GM21390 (cell line): ENCODE results near the gene STMN3.

Experiments
- ATAC-seq: cut with Tn5 transposase; IDR thresholded peaks from one replicate; pipeline ENCODE4 v1.9.1; 2021; ENCODE audit not compliant: unreplicated experiment

Gene STMN3

DNA sequence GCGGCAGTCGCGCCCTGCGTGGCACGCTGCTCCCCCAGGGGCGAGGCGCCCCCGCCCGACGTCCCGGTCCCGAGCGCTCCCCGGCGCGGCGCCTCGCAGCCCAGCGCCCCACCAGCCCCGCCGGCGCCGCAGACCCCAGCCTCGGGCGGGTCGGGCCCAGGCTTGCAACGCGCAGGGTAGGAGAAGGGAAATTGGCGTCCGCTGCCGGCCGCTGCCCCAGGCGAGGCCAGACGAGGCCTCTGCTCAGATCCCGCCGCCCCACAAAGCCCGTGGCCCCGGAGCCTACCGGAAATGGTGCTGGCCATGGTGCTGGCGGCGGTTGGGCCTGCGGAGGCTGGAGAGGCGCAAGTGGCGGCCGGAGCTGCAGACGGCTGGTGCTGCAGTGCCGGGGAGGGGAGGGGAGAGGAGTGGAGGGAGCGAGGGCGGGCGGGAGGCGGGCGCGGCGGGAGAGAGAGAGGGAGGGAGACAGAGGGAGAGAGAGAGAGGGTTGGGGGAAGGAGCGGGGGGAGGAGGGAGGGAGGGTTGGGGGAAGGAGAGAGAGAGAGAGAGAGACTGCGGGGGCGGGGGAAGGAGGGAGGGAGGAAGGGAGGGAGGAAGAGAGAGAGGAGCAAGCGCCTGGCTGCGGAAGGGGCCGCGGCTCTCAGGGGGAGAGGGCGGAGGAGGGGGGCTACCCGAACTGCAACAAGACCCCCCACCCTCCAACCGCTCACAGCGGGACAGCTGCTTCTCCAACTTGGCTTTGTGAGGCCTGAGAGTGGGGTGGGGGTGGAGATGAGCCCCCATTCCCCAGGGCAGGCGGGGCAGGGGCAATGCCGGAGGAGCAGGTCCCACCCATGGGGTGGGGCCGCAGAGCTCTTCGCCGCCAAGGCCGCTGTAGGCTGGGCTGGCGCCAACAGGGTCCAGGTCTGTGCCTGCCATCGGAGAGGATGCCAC is at the start of gene STMN3:
Gene STMN3 (minus strand): TSS at position 384 of the 933 bp plus-strand sequence. CDS start 79 bp downstream, at position 305.
- no peak for ATAC-seq

DNA sequence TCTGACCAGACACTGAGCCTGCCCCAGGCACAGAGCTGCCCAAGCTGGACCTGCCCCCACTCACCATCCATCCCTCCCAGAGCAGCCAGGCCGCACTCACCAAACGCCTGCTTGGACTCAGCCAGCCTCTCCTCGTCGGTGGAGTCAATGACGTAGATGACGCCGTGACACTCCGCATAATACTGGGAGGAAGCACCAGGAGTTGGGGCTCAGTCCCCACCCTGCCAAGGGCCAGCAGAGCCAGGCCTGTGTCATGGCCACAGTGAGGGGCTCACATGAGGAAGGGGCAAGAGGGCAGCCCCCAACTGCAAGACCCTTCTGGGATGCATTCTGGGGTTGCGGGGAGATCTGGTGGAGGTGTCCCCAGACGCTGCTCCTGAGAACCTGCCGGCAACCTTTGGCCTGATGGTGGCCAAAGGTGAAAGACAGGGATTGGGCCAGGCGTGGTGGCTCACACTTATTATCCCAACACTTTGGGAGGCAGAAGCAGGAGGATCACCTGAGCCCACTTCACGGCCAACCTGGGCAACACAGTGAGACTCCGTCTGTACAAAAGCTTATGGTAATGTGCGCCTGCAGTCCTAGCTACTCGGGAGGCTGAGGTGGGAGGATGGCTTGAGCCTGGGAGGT is 48.9 kb upstream of the STMN3 start:
- ATAC-seq = no peak

DNA sequence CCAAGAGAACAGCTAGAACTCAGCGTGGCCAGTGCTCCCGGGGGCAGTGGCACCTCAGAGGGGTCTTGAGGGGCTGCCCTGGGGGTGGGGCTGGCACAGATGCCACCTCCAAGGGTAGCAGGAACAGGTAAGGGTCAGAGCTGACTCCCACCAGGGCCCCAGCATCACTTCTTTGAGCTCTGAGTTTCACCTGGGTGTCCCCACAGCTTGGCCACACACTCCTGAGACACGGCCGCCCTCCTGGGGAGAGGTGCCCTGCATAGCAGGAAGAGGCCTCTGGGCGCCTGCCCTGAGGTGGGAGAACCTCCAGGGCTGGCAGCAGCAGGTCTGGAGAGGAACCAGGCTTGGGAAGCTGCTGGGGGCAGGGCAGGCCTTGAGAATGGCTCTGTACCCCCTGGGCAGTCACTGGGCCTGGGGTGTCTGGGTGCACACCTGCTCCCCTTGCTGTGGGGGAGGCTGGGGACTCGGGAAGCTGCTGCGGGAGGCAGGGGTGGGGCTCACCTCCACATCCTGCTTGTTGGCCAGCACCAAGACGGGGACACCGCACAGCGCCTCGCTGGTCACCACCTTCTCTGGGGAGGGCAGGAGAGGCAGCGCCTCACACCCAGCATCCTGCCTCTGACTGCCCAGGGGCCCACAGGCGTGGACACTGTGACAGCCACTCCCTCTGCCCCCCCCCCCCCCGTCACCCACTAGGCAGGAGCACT is 48.3 kb upstream of the STMN3 start:
- ATAC-seq = no peak

DNA sequence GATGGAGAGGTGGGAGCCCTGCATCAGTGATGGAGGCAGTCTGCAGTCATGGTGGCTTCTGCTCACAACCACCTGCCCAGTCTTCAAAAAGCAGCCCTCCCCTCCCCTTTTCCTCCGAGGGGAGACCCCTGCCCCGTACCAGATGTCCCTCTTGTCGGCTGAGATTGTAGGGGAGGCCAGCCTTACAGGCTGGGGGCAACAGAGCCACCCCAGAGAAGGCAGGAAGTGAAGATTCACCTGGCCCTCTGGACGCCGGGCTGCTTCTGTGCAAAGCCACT is 47.8 kb upstream of the STMN3 start:
- ATAC-seq = no peak

DNA sequence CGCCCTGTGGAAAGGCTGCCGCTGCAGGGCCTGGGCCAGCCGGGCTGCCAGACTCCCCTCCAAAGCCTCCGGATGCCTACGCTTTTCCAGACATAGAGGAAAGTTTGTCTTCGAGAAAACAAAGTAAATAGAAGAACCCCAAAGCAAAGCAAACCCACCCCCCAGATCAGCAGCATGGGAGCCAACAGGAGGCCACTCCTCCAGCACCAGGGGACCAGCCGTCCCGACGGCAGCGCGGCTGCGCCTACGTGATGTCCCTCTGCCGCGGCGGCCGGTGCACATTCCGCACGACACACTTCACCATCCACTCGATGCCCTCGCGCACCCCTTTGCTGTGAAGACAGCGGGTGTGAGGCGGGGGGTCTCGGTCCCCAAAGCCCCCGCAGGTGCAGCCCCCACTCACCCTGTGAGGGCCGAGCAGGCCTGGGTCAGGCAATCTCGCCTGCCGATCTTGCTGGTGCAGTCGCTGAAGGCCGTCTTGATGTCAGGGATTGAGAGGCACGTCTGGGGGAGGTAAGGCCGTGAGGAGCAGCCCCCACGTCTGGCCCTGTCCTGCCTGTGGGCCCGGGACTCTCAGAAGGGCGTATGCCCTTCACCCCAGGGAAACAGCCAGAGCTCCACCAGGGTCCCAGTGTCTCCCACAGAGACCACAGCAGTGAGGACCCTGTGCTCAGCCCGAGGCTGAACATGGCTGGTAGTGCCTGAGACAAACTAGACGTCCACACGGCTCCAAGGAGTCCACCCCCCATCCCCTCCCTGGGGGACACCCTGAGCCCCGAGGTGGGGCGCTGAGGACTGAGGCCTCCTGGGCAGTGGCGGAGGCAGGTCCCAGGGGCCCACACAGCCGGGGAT is 47.2 kb upstream of the STMN3 start:
- ATAC-seq = no peak

DNA sequence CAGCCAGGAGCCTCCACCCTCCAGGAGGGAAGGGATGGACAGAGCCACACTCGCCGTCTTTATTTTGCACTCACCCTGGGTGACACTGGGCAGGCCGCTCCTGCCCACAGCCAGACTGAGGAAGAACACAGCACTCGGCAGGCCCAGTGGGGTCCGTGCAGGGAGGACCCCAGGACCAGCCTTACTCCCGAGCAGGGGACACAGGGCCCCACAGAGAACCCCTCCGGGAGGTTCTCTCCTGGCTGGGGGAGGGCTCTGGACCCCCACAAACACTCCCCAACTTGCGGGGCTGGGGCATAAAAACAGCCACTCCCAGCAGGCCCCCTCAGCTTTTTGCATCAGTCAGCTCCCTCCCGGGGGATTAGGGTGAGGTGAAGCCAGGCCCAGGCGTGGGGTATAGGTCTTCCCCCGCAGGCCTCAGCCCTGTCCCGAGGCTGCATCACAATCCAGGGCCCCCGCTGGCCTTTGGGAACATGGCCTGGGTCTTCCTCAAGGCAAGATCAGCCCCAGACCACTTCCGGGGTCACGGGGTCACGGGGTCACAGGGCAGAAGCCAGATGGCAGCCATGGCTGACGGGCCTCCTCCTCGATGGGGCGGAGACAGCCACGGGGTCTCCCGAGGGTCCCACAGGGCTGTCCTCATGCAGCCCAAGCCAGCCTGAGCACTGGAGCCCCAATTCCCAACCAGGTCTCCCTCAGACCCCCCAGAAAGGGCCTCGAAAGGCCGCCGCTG is 46.4 kb upstream of the STMN3 start:
- no peak for ATAC-seq

DNA sequence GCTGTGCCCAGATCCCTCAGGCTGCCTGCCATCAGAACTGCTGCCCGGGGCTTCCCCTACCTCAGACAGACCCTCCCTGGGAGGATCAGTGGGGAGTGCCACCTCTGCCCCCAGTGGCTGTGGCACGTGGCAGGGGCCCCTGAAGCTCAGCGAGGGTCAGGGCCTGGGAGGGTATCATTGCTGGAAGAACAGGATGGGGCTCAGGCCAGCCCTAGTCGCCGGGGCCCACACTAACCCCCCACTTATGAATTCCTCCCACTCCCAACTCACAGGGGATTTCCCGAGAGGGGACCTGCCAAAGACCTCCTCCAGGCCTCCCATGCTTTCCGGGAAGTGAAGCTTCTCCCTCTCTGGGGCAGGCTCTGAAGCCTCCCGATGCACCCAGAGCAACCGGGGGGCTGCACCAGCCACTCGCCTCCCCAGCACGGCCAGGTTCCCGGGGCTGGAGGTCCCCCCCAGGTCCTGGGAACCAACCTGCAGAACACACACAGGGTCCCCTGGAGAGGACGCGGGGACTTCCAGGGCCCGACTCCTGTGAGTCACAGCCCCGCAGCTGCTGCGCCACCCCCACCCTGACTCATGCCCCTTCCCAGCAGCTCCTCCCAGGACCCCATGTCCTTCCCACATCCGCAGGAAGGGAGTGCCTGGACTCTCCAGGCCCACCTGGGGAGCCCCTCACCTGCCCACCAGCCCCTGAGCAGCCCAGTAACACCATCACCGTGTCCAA is 45.7 kb upstream of the STMN3 start:
- no peak for ATAC-seq

DNA sequence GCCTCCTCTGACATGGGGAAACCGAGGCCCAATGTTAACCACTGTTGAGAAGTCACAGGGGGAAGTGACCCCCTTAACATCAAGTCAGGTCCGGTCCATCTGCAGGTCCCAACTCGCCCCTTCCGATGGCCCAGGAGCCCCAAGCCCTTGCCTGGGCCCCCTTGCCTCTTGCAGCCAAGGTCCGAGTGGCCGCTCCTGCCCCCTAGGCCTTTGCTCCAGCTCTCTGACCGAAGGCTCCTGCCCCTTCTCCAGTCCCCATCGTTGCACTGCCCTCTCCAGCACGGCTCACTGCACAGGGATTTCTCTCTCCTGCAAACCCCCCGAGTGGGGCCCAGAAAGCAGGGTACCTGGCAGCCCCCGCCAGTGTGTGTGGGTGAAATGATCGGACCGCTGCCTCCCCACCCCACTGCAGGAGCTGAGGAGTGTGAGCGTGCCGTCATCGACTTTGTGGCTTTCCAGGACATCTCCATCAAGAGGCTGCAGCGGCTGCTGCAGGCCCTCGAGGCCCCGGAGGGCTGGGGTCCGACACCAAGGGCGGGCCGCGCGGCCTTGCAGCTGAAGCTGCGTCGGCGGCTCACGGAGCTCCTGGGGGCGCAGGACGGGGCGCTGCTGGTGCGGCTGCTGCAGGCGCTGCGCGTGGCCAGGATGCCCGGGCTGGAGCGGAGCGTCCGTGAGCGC is 44.8 kb upstream of the STMN3 start:
- ATAC-seq = no peak

DNA sequence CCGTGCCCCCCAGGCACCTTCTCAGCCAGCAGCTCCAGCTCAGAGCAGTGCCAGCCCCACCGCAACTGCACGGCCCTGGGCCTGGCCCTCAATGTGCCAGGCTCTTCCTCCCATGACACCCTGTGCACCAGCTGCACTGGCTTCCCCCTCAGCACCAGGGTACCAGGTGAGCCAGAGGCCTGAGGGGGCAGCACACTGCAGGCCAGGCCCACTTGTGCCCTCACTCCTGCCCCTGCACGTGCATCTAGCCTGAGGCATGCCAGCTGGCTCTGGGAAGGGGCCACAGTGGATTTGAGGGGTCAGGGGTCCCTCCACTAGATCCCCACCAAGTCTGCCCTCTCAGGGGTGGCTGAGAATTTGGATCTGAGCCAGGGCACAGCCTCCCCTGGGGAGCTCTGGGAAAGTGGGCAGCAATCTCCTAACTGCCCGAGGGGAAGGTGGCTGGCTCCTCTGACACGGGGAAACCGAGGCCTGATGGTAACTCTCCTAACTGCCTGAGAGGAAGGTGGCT is 44.2 kb upstream of the STMN3 start:
- ATAC-seq = no peak

DNA sequence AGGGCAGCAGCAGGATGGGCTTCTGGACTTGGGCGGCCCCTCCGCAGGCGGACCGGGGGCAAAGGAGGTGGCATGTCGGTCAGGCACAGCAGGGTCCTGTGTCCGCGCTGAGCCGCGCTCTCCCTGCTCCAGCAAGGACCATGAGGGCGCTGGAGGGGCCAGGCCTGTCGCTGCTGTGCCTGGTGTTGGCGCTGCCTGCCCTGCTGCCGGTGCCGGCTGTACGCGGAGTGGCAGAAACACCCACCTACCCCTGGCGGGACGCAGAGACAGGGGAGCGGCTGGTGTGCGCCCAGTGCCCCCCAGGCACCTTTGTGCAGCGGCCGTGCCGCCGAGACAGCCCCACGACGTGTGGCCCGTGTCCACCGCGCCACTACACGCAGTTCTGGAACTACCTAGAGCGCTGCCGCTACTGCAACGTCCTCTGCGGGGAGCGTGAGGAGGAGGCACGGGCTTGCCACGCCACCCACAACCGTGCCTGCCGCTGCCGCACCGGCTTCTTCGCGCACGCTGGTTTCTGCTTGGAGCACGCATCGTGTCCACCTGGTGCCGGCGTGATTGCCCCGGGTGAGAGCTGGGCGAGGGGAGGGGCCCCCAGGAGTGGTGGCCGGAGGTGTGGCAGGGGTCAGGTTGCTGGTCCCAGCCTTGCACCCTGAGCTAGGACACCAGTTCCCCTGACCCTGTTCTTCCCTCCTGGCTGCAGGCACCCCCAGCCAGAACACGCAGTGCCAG is 43.6 kb upstream of the STMN3 start, which contains the start of gene TNFRSF6B:
Gene TNFRSF6B (plus strand): TSS at position 25 of the 729 bp plus-strand sequence. CDS start 116 bp downstream, at position 141.
- ATAC-seq = no peak

DNA sequence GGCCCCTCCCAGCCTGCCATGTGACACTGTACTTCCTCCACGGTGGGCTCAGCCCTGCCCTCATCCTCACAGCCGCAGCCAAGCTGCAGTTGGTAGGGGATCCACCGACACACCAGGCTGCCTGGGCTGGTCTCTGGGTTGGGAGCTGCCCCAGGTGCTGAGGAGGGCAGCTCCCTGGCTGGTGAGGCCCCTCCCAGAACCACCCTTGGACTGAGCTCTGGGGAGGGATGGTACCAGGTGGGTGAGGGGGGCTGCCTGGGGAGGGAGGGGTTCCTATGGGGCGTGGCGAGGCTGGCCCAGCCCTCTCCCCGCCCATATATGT is 43.0 kb upstream of the STMN3 start:
- ATAC-seq = no peak

DNA sequence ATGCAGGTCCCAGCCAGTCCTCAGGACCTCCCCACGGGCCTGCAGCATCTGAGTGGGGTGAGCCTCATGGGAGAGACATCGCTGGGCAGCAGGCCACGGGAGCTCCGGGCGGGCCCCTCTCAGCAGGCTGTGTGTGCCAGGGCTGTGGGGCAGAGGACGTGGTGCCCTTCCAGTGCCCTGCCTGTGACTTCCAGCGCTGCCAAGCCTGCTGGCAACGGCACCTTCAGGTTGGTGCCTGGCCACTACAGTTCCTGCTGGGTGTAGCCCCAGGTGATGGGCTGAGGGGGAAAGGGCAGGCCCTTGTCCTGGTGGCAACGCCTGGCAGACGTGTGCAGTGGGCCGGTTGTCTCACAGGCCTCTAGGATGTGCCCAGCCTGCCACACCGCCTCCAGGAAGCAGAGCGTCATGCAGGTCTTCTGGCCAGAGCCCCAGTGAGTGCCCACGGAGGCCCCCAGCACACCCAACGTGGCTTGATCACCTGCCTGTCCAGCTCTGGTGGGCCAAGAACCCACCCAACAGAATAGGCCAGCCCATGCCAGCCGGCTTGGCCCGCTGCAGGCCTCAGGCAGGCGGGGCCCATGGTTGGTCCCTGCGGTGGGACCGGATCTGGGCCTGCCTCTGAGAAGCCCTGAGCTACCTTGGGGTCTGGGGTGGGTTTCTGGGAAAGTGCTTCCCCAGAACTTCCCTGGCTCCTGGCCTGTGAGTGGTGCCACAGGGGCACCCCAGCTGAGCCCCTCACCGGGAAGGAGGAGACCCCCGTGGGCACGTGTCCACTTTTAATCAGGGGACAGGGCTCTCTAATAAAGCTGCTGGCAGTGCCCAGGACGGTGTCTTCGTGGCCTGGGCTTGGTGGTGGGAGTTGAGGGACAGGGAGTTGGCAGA is 42.4 kb upstream of the STMN3 start:
- no peak for ATAC-seq

DNA sequence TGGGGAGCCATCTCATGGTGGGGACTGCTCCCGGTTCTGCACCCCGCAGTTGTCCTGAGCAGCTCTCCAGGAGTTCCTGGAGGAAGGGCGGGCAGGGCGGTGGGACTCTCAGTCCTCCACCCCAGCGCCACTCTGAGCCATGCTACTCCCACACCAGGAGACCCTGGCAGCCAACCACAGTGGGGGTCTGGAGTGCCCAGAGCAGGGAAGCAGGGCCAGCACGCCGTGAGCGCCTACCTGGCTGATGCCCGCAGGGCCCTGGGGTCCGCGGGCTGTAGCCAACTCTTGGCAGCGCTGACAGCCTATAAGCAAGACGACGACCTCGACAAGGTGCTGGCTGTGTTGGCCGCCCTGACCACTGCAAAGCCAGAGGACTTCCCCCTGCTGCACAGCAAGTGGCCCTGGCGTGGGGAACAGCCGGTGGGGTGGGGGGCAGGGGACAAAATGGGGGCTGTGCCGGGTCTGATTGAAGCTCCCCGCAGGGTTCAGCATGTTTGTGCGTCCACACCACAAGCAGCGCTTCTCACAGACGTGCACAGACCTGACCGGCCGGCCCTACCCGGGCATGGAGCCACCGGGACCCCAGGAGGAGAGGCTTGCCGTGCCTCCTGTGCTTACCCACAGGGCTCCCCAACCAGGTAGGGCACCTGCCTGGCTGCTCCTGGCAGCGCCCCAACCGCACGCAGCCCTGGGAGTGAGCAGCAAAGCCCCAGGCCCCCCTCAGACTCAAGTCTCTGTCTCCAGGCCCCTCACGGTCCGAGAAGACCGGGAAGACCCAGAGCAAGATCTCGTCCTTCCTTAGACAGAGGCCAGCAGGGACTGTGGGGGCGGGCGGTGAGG is 41.6 kb upstream of the STMN3 start:
- ATAC-seq = no peak

DNA sequence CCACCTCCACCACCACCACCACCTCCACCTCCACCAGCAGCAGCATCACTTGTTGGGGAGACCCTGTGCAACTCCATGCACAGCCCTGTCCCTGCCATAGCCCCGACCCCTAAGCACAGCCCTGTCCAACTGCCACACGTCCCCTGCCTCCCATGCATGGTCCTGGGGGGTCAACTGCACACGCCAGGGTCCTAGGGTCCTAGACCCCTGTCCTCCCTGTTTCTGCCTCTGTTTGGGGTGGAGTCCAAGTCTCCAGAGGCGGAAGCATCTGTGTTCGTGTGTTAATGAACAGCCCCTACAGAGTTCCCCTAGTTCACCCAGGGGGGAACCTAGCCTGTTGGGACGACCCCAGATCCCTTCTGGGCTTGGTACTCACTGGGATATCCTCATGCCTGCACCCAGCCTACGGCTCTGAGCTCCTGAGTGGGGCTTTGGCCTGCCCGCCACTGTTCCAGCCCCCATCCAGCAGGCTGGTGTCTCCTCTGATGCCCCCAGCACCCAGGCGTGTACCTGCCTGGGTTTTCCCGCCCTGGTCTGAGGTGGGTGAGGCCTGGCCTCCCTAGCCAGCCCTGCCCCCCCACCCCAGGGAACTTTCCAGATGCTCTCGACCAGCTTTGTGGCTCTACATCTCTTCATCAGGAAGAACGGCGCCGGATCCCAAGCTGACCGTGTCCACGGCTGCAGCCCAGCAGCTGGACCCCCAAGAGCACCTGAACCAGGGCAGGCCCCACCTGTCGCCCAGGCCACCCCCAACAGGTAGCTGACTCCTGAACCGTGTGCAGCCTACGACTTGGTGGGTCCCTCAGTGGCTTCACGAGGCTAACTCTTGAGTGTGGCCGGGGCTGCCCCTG is 40.7 kb upstream of the STMN3 start:
- no peak for ATAC-seq

DNA sequence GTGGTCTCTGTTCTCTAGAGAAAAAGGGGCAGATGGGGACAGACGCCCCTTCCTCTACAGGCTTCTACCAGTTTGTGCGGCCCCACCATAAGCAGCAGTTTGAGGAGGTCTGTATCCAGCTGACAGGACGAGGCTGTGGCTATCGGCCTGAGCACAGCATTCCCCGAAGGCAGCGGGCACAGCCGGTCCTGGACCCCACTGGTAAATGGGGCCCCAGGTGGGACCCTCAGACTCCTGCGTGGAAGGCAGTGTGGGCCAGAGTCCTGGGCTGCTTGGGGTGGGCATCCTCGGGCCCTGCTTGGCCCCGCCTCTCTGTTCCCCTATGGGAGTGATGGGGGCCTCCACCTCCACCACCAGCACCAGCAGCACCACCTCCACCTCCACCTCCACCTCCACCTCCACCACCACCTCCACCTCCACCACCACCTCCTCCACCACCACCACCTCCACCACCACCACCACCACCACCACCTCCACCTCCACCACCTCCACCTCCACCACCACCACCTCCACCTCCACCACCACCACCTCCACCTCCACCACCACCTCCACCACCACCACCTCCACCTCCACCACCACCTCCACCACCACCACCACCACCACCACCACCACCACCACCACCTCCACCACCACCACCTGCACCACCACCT is 40.0 kb upstream of the STMN3 start:
- no peak for ATAC-seq
